H1 (cell line): ENCODE measurements around the gene TMEM30A.

Experiments used
- CTCF ChIP-seq, 3 experiments: IDR thresholded peaks; 1 replicate in 2 of 3; 2 replicates in 1 of 3; pipeline versions ENCODE4 v1.5.1 to v1.6.1; 2011; ENCODE audit warnings: low read length in 3 of 3, mild to moderate bottlenecking in 3 of 3, inconsistent platforms in 2 of 3, low read depth in 1 of 3, moderate library complexity in 1 of 3; ENCODE audit not compliant: insufficient read depth in 1 of 3; ENCODE audit errors: control extremely low read depth in 1 of 3
- EZH2 ChIP-seq: fragments of 200-600 bp; sonication (generic); IDR thresholded peaks from 2 replicates; pipeline ENCODE4 v1.7.1; 2012; ENCODE audit warnings: low read depth, mild to moderate bottlenecking, moderate library complexity, low read length, inconsistent platforms; ENCODE audit not compliant: severe bottlenecking
- KDM1A ChIP-seq: fragments of 200-600, 300-600 bp; sonication (generic); IDR thresholded peaks from 2 replicates; pipeline ENCODE4 v1.7.1; 2016; ENCODE audit warnings: mild to moderate bottlenecking, low read length, borderline replicate concordance
- MAX ChIP-seq: IDR thresholded peaks from 2 replicates; pipeline ENCODE4 v1.6.1; 2012; ENCODE audit warnings: inconsistent platforms
- PHF8 ChIP-seq: fragments of 200-600 bp; sonication (generic); conservative IDR thresholded peaks from 2 replicates; pipeline ENCODE4 v1.7.1; 2012; ENCODE audit warnings: low read depth, mild to moderate bottlenecking, inconsistent platforms, low read length, moderate library complexity
- POLR2A ChIP-seq, 2 experiments: IDR thresholded peaks; 1 replicate in 1 of 2; 2 replicates in 1 of 2; pipeline ENCODE4 v1.6.1; 2011; ENCODE audit warnings: low read depth in 2 of 2, low read length in 2 of 2, mild to moderate bottlenecking in 2 of 2; ENCODE audit errors: control extremely low read depth in 1 of 2
- POLR2AphosphoS5 ChIP-seq: IDR thresholded peaks from 2 replicates; pipeline ENCODE4 v1.6.1; 2011; ENCODE audit warnings: low read depth, low read length
- TAF1 ChIP-seq: IDR thresholded peaks from 2 replicates; pipeline ENCODE4 v1.6.1; 2011; ENCODE audit warnings: mild to moderate bottlenecking, low read depth, low read length
- ZNF274 ChIP-seq: IDR thresholded peaks from 2 replicates; pipeline ENCODE4 v1.7.0; 2012; ENCODE audit warnings: low read length, borderline replicate concordance; ENCODE audit errors: extremely low read depth

- TF ChIP-seq KDM1A: no peak
- peak; percentile 43 to 77 for TF ChIP-seq POLR2A (IDR thresholded peaks at IDR 0.05; ENCODE audit: control extremely low read depth in 1 of 2, low read depth in 2 of 2, low read length in 2 of 2)
- peak; percentile 88 for TF ChIP-seq MAX
- TF ChIP-seq TAF1: peak; percentile 85
- TF ChIP-seq CTCF (IDR thresholded peaks at IDR 0.05; ENCODE audit: control extremely low read depth in 1 of 3, insufficient read depth in 1 of 3, low read depth in 1 of 3, low read length in 3 of 3): no peak
- no peak for TF ChIP-seq EZH2
- peak; percentile 92 for TF ChIP-seq POLR2AphosphoS5
- TF ChIP-seq PHF8: peak; percentile 65; the same call in 1 of the 2 replicates
- no peak for TF ChIP-seq ZNF274
Observed at GRCh38 chr6:75284632-75285282, at the start of gene TMEM30A.
